NCI-H1417 treated with DMSO at 0.1 percent for 48 hours (cell line): Measurements from ENCODE around the gene SLAIN1.

Experiments
- DNase-seq: peaks from one replicate; lab custom pipeline; 2025; lab: John Stamatoyannopoulos, UW

SLAIN1 gene

DNA sequence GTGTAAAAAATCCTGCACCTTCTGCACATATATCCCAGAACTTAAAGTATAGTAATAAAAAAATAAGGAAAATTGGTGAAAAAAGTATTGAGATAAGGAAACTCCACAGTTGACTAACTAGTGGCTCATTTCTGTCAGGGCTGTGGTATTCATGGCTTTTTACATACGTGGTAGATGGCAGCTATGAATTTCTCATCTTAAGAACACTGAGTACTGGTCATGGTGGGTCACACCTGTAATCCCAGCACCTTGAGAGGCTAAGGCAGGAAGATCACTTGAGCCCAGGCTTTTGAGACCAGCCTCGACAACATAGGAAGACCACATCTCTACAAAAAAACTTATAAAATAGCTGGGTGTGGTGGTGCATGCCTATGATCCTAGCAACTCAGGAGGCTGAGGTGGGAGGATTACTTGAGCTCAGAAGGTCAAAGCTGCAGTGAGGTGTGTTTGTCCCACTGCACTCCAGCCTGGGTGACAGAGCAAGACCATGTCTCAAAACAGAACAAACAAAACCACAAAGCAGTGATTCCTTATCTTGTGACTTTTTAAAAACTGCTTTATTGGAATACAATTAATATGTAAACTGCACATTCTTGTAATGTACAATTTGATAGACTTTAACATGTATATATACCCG, 16.8 kb downstream of the SLAIN1 start:
- DNase-seq, result no peak

DNA sequence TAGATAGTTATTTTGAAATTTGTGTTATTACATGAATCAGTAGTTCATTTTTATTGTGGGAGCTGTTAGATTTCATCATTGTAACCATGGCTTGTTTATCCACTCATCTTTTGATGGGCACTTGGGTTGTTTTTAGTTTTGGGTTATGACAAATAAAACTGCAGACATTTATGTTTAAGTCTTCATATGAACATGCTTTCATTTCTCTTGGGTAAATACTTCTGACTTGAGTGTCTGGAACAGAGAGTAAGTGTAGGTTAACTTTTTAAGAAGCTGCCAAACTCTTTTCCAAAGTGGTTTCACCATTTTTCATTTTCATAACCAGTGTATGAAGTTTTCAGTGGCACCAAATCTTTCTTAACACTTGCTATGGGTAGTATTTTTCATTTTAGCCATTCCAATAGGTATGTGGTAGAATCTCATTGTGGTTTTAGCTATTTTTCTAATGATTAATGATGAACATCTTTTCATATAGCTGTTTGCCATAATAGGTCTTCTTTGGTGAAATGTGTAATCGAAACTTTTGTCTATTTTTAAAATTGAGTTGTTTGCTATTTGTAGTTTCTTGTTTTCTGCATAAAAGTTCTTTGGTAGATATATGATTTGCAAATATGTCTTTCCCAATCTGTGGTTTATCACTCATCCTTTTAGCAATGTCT, 17.9 kb downstream of the SLAIN1 start:
- no peak for DNase-seq

DNA sequence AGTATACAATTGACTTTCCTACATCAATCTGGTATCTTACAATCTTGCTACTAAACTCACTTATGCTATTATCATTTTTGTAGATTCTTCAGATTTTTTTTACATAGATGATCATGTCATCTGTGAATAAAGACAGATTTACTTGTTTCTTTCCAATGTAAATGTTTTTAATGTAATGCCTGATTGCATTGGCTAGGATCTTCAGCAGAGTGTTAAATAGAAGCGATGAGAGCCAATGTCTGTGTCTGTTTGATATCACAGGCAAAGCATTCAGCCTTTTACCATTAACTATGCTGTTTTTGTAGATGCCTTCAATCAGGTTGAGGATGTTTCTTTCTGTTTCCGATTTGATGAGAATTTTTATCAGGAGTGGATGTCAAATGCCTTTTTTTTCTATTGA, 19.2 kb downstream of the SLAIN1 start:
- no peak for DNase-seq

DNA sequence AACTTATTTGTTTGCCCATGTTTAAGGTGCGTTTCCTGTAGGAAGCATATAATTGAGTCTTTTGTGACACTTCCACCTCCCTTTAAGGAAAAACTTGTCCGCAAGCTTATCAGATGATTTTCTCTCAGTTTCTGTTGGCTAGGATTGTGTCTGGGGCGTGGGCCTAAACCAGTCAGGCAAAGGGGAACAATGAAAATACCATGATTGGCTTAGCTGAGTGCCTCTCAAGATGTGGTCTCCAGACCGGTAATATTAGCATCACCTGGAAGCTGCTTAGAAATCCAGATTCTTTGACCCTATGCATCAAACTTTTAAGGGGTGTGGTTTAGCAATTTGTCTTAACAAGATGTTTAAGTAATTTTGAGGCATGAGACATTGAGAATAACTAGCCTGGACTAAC, 20.0 kb downstream of the SLAIN1 start:
- DNase-seq, result no peak

DNA sequence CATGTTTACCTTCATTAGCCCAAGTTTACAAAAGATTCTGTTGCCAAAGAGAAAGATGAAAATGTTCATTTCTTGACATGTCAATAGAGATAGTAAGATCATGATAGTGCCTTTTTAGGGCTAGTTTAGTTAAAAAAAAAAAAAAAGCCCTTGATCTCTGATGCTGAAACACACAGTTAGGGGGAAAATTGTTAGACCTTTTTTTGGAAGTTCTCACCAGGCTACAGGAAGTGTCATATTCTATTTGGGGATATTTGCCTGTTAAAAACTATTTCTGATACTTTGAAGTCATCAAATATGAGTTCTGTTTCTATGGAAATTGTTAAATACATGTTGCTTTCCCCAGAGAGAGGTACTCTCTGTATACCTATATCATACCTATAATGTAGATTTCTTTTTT, 21.6 kb downstream of the SLAIN1 start:
- no peak for DNase-seq

DNA sequence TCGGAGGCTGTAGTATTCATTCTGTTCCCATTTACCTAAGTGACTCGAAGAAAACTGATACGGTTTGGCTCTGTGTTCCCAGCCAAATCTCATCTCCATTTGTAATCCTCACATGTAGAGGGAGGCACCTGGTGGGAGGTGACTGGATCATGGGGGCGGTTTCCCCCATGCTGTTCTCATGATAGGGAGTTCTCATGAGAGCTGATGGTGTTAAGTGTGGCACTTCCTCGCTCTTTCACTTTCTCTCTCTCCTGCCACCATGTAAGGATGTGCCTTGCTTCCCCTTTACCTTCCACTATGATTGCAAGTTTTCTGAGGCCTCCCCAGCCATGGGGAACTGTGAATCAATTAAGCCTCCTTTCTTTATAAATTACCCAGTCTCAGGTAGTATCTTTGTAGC, 23.5 kb downstream of the SLAIN1 start:
- DNase-seq, result no peak

DNA sequence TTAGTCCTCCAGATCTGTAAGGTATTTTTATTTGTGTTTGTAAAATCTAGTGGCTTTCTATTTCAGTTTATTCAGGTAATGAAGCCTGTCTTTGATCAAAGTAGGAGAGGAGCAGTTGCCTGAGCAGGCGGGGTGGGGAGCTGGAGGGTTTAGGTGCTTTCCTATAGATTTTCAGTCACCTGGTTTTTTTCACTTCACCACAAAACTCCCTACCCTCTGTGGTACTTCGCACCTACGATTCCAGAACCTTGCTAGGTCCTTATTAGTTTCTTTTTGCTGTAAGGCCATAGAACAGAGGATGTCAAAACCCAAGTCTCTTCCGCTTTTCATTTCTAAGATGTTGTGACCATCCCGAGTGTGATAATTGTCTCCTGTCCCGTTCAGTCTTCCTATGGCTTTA, 26.6 kb downstream of the SLAIN1 start:
- no peak for DNase-seq

DNA sequence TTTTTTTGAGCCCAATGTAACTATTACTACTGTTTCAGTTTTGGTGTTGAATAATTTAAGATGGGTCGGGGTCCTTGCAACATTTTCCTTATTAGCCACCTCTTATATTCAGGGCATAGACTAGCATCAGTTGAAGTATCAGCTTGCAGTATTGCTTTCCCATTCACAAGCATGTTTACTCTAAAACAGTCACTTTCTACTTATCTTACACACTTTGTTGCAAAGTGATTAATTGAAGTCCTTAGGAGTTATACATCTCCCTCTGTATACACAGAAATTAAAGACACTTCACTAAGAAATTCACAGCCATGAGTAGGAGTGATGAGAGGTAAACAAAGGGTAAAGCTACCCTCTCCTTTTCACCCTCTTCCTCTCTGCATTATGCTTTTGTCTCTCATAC, 27.6 kb downstream of the SLAIN1 start:
- DNase-seq, result no peak

DNA sequence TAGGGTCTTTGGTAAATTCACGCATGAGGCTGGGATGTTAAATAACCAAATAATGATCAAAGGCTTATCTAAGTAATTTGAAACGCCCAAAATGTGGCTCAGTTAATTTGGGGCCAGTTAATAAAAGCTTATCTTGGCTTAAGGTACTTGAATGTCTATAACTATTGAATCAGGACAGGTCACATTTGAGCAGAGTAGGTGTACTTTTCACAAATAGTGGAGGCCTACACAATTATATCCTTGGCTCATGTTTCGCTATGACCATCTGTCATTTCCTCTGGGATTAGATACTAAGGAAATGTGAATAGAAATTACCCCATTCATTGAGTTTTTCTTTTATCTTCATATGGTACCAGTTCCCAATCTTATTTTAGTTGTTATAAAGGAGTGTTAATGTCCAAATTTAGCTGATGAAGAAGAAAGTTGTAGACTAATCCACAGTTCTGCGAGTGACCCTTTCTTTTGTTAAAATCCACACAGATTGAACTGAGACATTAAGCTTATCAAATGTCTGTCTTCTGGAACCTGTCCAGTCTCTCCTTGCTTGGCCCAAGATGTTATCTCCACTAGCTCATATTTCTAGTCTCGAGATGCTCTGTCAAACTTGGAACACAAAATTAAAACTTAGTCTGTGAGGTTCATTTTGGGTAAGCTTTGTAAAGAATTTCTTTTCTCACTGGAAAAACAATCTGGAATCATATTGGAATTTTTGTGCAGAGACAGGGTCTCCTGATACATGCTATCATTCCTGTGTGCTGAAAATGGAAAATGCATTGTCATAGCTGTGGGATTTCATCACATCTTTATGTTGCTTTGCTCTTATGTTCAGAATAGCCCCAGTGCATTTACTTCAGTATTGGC, 31.0 kb downstream of the SLAIN1 start:
- DNase-seq, result no peak

DNA sequence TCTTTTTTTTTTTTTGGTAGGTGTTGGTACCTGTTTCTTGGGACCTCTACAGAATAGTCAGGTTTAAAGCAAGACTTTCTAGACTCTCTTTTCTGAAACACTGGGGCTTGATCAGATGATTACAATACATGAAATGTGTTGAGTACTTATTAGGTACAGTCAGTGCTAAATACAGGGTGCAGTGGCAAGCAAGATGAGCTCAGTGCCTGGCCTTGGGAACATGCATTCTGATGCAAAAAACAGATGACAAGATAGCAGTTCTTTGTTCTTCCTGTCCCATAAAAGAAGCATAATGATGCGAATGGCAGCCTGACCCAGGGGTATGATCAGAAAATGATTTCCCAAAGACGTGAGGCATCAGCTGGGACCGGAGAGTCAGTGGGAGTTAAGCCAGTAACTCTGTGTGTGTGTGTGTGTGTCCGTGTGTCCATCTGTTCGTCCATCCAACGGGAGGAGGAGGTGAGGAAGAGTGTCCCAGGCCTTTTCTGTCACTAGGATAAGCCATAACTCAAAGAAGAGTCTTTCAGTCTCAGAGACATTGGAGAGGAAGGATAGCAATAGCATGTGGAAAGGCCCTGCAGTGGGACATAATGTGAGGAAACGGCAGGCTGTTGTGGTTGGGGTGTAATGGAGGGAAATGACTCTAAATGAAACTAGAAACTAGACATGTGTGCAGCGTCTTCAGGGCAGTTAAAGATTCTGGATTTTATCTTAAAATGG, 32.2 kb downstream of the SLAIN1 start:
- DNase-seq, result no peak

DNA sequence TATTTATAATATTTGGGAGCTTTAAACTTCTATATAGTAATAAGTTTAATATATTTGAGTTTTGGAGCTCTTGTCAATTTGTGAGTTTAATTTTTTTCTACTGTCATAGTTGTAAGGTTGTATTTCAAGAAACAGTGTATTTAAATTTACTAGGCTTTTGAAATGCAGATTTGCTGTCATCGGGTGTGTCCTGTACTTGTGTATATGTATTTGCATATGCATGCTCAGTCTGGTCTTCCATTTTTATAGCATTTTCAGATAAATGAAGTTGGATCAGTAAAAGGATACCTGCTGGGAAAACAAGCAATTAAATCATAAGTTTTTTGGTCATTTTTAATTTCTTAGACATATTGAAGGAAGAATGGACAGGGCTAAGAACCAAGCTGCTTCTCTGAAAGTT, 33.1 kb downstream of the SLAIN1 start:
- no peak for DNase-seq

DNA sequence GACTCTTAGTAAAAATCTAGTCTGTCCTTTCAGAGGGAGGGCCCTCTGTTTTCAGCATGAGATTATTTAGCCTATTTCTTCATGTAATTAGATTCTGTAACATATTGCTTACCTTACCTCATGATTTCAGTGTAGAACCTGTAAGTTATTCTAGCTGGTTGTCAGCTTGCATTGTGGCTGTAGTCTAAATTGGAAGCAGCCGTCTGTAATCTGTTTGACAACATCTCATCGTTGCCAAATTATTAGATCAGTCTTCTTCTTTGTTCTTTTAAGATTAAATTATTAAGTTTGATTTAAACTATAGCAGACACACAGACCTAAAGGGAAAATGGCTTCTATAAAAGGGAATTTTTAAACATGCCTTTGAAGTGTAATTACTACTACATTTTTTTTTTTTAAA, 34.8 kb downstream of the SLAIN1 start:
- no peak for DNase-seq

DNA sequence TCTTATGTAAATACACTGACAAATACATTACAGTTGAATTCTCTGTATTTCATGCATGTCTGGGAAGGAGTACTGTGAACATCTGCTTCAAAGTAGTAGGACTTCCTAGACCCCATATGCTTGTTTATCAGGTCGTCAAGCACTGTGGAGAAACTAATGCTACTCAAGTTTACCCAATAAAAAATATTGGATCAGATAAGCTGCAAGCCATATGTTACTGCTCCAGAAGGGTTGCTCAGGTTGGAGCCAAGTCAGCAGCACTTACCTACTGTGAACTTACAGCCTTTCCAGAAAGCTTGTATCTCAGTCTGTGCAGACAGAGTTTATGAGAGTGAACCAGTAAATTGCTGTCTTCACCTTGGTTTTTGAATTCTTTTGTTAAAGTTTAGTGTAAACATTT, 36.2 kb downstream of the SLAIN1 start:
- no peak for DNase-seq

DNA sequence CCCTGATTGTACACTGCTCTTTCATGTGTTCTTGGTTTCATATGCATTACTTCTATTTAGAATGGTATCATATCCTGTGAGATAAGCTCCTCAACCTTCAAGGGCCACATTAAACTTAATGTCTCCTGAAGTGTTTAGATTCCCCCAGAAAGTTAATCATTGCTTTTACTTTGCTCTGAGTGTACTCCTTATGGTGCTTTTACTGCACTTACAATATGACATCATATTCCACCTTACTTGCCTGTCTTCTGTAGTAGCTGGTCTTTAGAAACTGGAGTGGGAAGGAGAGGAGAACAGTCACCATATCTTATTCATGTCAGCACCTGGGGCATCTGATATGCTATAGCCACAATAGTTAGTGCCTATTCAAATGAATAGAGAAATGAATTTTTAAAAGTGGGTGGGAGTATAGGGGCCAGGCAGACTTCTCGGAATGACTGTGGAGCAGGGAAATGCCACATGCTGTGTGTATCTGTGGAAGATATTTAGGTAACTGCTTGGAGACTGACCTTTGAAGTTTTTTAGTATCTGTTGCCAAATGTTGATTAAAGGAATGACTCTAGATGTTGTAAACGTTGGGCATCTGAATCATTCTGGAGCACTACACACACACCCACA, 40.2 kb downstream of the SLAIN1 start:
- no peak for DNase-seq

DNA sequence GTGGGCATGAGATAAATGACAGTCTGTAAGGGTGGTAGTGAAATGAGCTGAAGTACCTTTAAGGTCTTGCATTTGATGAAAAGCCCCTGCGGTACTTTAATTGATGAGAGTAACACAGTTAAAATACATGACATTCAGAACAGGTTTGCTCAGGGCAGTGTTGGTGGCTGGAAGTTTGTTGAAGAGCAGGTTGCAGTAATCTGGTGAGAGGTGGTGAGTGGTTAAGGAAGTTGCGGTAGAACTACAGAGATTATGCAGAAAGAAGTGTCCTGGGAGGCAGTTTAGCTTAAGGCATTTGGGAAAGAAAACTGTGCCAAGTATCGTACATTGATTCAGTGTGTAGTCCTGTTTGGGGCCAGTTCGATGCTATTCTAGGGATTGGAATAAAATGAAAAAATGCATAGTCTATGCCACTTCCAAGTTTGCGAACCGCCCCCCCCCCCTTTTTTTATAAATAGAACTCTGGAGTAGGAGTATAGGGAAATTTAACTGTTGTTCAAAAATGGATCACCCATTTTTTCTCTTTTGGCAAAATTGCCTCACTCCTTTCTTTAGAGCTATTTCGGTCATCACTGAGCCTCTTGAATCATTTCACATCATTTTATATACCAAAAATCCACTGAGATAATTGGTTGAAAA, 42.7 kb downstream of the SLAIN1 start:
- DNase-seq, result no peak

DNA sequence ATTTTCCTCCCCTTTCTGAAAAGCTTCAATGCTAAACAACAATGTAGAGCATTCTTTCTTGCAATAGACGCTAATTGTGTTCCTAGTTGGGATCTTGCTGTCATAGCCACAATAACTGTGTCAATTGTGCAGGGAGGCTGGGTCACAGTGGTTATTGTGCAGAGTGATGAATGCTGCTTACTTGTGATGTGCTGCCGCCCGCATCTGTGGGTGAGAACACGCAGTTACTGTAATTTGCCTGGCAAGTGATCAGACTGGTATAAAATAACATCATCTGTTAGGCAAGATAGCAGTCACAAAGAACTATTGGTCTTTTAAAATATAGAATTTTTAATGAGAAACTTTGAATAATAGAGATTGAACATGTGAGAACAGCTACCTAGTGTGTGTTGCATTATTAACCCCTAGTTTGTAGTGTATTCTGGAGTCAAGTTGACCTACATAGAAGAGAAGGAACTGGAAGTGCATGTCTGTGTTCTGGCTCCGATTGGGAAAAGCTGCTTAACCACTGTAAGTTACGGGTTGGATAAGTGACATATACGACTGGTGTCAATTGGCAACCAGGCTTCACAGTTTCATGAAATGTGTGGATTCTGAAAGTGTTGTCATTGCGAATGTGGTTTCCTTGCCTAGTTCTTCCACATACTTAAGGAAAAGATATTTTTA, 43.6 kb downstream of the SLAIN1 start:
- DNase-seq, result no peak

DNA sequence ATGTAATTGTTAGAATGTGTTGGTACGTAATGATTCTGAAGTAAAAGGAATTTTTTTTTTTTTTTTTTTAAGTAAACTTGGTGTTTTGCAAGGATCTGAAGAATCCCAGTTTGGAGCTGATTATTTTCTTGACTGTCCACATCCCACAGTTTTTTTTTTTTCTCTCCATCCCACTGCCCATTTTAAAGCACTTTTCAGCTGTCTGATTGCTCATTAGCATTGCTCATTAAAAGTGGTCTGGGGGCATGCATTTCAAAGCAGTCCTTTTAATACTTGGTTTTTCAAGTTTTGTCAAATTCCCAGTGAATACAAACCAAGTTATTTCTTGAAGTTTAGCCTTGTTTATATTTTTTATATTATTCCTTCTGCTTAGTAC, 44.1 kb downstream of the SLAIN1 start:
- no peak for DNase-seq

DNA sequence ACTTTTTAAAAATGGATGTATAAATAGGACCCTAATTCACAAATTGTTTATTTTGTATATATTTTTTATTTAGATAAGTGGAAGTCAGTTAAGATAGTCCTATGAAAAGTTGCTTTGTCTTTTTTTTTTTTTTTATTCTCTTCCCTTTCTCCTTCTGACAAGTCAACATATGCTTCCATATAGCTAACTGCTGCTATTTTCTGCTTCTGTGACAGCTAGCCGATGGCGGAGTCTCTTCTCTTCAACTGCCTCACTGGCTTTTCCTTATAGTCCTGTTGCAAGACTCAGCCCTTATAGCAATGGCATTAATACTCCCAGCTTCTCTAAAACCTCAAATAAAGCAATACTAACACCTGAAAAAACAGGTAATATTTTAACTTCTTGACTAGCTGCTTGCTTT, 45.3 kb downstream of the SLAIN1 start:
- no peak for DNase-seq

DNA sequence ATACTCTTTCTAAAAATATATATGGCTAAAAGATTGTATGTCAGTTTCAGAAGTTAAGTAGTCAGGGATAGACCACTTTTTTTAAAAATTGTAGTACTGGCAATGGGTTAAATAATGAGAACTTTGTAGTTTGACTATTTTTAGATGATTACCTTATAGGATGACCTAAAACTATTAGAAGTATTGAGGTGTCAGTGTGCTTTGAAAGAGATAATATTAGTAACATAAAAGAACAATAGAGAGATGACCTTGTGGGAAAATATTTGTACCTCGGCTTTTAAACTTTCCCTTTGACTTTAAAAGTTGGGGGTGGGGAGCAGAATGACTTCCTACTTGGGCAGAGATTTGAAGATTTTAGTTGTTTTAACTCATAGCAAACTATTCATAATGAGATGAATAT, 48.3 kb downstream of the SLAIN1 start:
- no peak for DNase-seq

DNA sequence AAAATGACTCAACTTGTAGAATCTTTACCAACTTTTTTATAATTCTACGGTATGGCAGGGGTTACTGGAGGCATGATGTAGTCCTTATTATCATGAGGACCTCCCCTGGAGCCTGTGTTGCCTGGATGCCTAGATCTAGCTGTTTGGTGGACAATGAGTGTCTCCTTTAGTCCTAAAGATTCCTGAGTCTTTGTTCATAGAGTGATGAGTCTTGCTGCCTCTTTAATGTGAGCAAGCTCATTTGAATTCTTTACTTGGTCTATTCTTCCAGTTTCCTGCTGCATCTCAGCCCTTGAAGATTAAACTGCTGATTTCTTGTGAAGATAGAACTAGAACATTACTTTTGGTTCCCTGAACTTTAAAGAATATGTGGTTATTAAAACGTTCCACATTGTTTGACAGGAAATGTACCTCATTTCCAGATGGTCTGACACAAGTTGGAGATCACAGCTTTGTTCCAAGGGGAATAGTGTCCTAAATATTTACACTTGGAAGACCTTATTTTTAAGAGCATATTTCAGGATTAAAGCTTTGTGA, 51.9 kb downstream of the SLAIN1 start:
- no peak for DNase-seq
